Measurements from ENCODE around the gene PRLR. TPM values are rescaled to one million over a fixed set of nuclear protein-coding genes. Genes with fewer than 3 reads are reported as not detected.

Gene PRLR
- total RNA-seq, 1 donor from 2014 or later: 5.7 TPM

DNA sequence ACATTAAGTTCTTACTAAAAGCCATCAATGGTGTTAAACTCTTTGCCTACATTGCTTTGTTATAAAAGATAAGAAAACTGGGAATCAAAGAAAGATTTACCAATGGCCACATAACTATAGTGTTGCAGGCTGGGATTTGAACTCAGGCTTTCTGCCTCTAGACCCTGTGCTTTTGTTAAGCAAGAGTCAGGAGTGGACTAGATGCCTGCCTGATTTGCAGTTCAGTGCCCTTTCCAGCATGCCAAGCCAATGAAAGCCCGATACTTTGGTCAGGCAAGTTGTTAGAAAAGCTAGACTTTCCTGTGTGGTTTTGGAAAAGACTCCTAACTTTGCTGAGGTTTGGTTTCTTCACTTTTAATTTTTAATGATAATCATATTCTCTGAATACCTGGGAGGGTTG, 161.1 kb downstream of the PRLR start:
- DNase-seq (ENCODE audit: low spot score, unreplicated experiment): no peak
- H3K9me3 Mint-ChIP-seq (ENCODE audit: low read depth): peaks cover 5% of the 10 kb centered on the region
- TF ChIP-seq, protein P1, sequence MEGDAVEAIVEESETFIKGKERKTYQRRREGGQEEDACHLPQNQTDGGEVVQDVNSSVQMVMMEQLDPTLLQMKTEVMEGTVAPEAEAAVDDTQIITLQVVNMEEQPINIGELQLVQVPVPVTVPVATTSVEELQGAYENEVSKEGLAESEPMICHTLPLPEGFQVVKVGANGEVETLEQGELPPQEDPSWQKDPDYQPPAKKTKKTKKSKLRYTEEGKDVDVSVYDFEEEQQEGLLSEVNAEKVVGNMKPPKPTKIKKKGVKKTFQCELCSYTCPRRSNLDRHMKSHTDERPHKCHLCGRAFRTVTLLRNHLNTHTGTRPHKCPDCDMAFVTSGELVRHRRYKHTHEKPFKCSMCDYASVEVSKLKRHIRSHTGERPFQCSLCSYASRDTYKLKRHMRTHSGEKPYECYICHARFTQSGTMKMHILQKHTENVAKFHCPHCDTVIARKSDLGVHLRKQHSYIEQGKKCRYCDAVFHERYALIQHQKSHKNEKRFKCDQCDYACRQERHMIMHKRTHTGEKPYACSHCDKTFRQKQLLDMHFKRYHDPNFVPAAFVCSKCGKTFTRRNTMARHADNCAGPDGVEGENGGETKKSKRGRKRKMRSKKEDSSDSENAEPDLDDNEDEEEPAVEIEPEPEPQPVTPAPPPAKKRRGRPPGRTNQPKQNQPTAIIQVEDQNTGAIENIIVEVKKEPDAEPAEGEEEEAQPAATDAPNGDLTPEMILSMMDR (IDR thresholded peaks at IDR 0.05; ENCODE audit: unreplicated experiment): no peak
- H3K4me3 Mint-ChIP-seq (ENCODE audit: low read depth): no peak overlapping the region
- no peaks in the 10 kb centered on the region for H3K4me1 Mint-ChIP-seq (ENCODE audit: low read depth)
- no peak overlapping the region for H3K27ac Mint-ChIP-seq
- peaks cover 2% of the 10 kb centered on the region for H3K36me3 Mint-ChIP-seq (ENCODE audit: insufficient read depth)
- H3K27me3 Mint-ChIP-seq: no peaks in the 10 kb centered on the region

DNA sequence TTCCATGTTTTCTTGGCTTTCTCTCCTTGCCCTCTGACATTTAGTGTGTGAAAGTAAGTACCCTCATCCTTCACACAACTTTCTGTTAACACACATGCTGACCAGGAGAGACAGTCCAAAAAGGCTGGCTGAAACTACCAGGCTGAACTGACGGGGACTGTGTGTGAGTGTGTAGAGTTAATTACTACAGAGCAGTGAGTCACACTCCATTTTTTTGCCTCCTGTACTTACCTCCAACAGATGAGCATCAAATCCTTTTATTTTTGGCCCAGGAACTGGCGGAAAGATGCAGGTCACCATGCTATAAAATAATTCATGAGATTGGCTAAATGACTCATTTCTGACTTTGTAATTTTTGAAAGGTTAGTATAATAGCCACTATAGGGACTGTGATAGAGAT, 162.3 kb downstream of the PRLR start:
- Mint-ChIP-seq H3K36me3 (ENCODE audit: insufficient read depth) (no peaks in the 10 kb centered on the region), H3K4me3 (ENCODE audit: low read depth) (no peak overlapping the region), H3K4me1 (ENCODE audit: low read depth) (no peaks in the 10 kb centered on the region), H3K9me3 (ENCODE audit: low read depth) (no peaks in the 10 kb centered on the region), H3K27me3 (no peaks in the 10 kb centered on the region), H3K27ac (no peak overlapping the region)
- DNase-seq (ENCODE audit: low spot score, unreplicated experiment): no peak
- TF ChIP-seq, protein P1 (IDR thresholded peaks at IDR 0.05; ENCODE audit: unreplicated experiment): no peak

DNA sequence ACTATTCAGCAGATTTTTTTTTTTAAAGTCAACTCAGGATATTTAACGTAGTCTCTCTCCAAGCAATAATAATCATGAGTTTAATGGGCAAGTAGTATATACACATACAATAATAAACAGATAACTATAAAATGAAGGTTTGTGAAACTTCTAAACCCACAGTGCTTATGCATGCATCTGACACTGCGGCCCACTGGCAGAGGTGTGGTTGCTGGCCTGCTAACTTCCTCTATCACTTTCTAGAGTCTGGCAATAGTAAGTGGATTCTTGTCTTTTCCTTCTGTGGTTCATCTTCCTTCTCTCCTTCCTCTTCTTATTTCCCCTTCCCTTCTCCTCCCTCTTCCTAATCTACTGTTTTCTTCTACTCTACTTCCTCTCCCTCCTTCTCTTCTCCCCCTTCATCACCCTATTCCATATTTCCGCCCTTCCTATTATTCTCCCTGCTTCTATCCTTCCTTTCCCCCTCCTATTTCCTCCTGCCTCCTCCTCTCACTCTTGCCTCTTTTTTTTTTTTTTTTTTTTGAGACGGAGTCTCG, 164.0 kb downstream of the PRLR start:
- no peaks in the 10 kb centered on the region for H3K36me3 Mint-ChIP-seq (ENCODE audit: insufficient read depth)
- no peaks in the 10 kb centered on the region for H3K4me1 Mint-ChIP-seq (ENCODE audit: low read depth)
- TF ChIP-seq, protein P1 (IDR thresholded peaks at IDR 0.05; ENCODE audit: unreplicated experiment): no peak
- no peak for DNase-seq (ENCODE audit: low spot score, unreplicated experiment)
- no peaks in the 10 kb centered on the region for H3K9me3 Mint-ChIP-seq (ENCODE audit: low read depth)
- no peak overlapping the region for H3K27ac Mint-ChIP-seq
- H3K27me3 Mint-ChIP-seq: no peaks in the 10 kb centered on the region
- no peak overlapping the region for H3K4me3 Mint-ChIP-seq (ENCODE audit: low read depth)

DNA sequence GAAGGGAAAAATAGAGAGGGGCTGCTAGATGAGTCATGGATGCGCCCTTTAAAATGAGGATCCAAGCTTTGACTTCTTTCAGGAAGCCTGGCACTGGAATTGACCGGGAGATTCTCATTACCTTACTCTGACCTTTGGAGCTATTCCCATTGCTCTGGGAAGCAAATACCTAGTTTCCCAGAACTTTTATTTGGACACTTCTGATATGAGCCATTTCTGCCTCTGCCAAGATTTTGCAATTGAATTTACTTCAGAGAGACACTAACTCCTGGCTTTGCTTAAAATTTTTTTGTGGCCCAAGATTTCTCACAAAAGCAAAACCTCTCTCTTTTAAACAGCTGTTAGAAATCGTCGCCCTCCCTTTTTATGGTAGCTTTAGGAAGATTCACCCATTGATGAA, 166.9 kb downstream of the PRLR start:
- no peak overlapping the region for H3K4me3 Mint-ChIP-seq (ENCODE audit: low read depth)

DNA sequence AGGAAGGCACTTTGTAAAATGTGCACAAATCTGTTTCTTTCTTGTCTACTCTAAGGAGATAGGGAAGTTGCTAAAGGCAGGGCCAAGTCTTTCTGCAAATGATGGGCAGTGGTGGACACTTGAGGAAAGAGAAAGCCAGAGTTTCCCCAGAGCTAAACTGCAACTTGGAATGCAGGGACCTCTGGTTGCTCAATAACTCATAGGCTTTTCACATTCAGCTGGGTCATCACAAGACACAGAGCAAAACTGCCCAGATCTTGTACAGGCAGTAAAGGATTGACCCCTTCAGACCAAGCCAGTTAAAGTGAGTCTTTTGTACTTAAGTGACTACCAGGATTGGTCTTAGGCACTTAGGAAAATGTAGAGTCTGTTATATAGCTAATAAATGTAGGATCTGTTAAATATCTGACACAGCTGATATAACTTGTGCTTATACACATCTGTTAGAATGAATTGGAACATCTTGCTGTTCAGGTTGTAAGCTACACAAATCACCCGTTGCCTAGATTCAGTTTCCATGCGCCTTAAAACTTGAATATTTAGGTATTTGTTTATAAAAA, 169.0 kb downstream of the PRLR start:
- H3K4me3 Mint-ChIP-seq (ENCODE audit: low read depth): no peak overlapping the region
- no peak overlapping the region for H3K27ac Mint-ChIP-seq
- peaks cover 2% of the 10 kb centered on the region for H3K4me1 Mint-ChIP-seq (ENCODE audit: low read depth)
- DNase-seq (ENCODE audit: low spot score, unreplicated experiment): no peak
- no peaks in the 10 kb centered on the region for H3K36me3 Mint-ChIP-seq (ENCODE audit: insufficient read depth)
- no peaks in the 10 kb centered on the region for H3K9me3 Mint-ChIP-seq (ENCODE audit: low read depth)
- H3K27me3 Mint-ChIP-seq: no peaks in the 10 kb centered on the region
- TF ChIP-seq, protein P1 (IDR thresholded peaks at IDR 0.05; ENCODE audit: unreplicated experiment): no peak

More for the DNA sequence above, 166.9 kb downstream of the PRLR start:
- Mint-ChIP-seq H3K27me3 (no peaks in the 10 kb centered on the region), H3K27ac (no peak overlapping the region), H3K9me3 (ENCODE audit: low read depth) (no peaks in the 10 kb centered on the region), H3K4me1 (ENCODE audit: low read depth) (peaks cover 2% of the 10 kb centered on the region), H3K36me3 (ENCODE audit: insufficient read depth) (no peaks in the 10 kb centered on the region)
- no peak for DNase-seq (ENCODE audit: low spot score, unreplicated experiment)
- TF ChIP-seq, protein P1 (IDR thresholded peaks at IDR 0.05; ENCODE audit: unreplicated experiment): no peak

Measured in progenitor cell of endocrine pancreas (in vitro differentiated cells).